ENCODE measurements around the gene SIRPB2. TPM values are rescaled to one million over a fixed set of nuclear protein-coding genes. Genes with fewer than 3 reads are reported as not detected.

SIRPB2 gene
- total and polyA plus RNA-seq, 8 donors, result 0.09 to 3.4 (median 0.57) TPM

Other genes starting within 250 kb of the SIRPB2 start
- 1 to 10 TPM; 1.1 to 2.7 (median 2.2) TPM for gene SNPH, start 225.1 kb downstream of the SIRPB2 start, total RNA-seq
- 1 to 10 TPM; 3.6 to 4.3 TPM for gene SNPH, start 225.1 kb downstream of the SIRPB2 start, polyA plus RNA-seq
- gene SDCBP2, start 162.3 kb downstream of the SIRPB2 start, total RNA-seq, result 10 to 100 TPM in 3 of 6 donors, 1 to 10 TPM in 3; 4.7 to 14.8 (median 9.3) TPM
- gene SDCBP2, start 162.3 kb downstream of the SIRPB2 start, polyA plus RNA-seq, result 10 to 100 TPM; 13.8 to 23.8 TPM
- 100 to 1,000 TPM in 1 of 6 donors, 10 to 100 TPM in 5; 40.2 to 104 (median 67.3) TPM for gene FKBP1A, start 98.4 kb downstream of the SIRPB2 start, total RNA-seq
- gene FKBP1A, start 98.4 kb downstream of the SIRPB2 start, polyA plus RNA-seq, result 10 to 100 TPM; 62.1 to 86.7 TPM
- gene NSFL1C, start 24.6 kb downstream of the SIRPB2 start, total RNA-seq, result 10 to 100 TPM; 27.0 to 43.8 (median 34.3) TPM
- gene NSFL1C, start 24.6 kb downstream of the SIRPB2 start, polyA plus RNA-seq, result 10 to 100 TPM; 23.7 to 32.1 TPM
- not detected for gene SIRPD, start 66.3 kb upstream of the SIRPB2 start, total RNA-seq
- gene SIRPD, start 66.3 kb upstream of the SIRPB2 start, polyA plus RNA-seq, result not detected
- 1 to 10 TPM in 3 of 6 donors, under 1 TPM in 2, not detected in 1; 0.05 to 3.6 (median 1.3) TPM for gene SIRPB1, start 128.6 kb upstream of the SIRPB2 start, total RNA-seq
- under 1 TPM; 0.19 to 0.30 TPM for gene SIRPB1, start 128.6 kb upstream of the SIRPB2 start, polyA plus RNA-seq
- gene SIRPG, start 166.4 kb upstream of the SIRPB2 start, total RNA-seq, result under 1 TPM in 4 of 6 donors, not detected in 2; 0.12 to 0.28 (median 0.25) TPM
- gene SIRPG, start 166.4 kb upstream of the SIRPB2 start, polyA plus RNA-seq, result under 1 TPM in 1 of 2 donors, not detected in 1; 0.12 TPM

Data from pancreas (tissue), 8 donors.